GM21528 (cell line): ENCODE measurements around the gene TMEM47.

ENCODE experiments used
- ATAC-seq: cut with Tn5 transposase; IDR thresholded peaks from one replicate; pipeline ENCODE4 v1.9.1; 2021; ENCODE audit warnings: mild to moderate bottlenecking, moderate library complexity; ENCODE audit not compliant: unreplicated experiment, low FRiP score

The TMEM47 gene

GRCh38 chrX:34656842-34657725, at the start of gene TMEM47:
Gene TMEM47, minus strand, starts transcription at chrX:34657285. Its CDS starts 256 bp downstream, at chrX:34657029.
- no peak for ATAC-seq

DNA sequence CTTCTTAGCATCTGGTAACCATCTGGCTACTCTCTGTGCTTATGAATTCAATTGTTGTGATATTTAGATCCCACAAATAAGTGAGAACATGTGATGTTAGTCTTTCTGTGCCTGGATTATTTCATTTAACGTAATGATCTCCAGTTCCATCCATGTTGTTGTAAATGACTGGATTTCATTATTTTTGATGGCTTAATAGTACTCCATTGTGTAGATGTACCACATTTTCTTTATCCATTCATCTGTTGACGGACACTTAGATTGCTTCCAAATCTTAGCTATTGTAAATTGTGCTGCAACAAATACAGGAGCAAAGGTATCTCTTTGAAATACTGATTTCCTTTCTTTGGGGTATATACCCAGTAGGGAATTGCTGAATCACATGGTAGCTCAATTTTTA, 30.0 kb upstream of the TMEM47 start:
- ATAC-seq, result no peak

- no peak for ATAC-seq
These were observed 2.5 kb upstream of the TMEM47 start for GRCh38 chrX:34659575-34659974.

- no peak for ATAC-seq
These were observed 1.2 kb upstream of the TMEM47 start for GRCh38 chrX:34658326-34658725.

DNA sequence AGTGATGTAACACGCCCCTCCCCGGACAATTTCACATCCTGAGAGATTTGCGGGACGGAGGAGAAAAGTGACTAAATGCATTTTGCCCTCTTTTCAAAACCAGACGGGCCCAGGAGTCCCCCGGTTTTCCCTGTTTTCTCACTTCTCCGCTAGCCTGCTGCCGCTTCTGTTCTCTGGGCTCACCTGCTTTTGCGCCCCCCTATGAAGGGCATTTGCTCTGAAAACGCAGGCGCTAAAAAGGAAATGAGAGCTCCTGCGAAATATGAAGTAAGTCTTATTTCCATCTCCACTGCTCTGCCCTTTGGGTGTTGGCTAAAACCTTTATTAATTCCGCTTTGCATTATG, 613 bp upstream of the TMEM47 start:
- ATAC-seq, result no peak

DNA sequence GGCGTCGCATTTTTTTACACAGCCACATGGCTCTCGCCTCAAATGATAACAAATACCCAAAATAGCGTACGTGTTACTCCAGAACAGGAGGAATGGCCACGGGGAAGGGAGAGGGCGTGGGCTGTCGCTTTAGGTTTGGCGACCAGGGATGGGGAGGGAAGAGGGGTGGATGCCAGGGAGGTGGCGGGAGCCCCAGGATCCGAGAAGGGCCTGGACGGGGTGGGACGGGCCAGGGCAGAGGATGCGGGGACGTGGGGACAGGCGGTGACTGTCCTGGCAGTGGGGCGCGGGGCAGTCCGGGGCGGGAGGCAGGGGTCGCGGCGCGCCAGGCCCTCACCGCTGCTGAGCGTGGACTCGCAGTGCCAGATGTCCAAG, 631 bp downstream of the TMEM47 start:
- no peak for ATAC-seq

DNA sequence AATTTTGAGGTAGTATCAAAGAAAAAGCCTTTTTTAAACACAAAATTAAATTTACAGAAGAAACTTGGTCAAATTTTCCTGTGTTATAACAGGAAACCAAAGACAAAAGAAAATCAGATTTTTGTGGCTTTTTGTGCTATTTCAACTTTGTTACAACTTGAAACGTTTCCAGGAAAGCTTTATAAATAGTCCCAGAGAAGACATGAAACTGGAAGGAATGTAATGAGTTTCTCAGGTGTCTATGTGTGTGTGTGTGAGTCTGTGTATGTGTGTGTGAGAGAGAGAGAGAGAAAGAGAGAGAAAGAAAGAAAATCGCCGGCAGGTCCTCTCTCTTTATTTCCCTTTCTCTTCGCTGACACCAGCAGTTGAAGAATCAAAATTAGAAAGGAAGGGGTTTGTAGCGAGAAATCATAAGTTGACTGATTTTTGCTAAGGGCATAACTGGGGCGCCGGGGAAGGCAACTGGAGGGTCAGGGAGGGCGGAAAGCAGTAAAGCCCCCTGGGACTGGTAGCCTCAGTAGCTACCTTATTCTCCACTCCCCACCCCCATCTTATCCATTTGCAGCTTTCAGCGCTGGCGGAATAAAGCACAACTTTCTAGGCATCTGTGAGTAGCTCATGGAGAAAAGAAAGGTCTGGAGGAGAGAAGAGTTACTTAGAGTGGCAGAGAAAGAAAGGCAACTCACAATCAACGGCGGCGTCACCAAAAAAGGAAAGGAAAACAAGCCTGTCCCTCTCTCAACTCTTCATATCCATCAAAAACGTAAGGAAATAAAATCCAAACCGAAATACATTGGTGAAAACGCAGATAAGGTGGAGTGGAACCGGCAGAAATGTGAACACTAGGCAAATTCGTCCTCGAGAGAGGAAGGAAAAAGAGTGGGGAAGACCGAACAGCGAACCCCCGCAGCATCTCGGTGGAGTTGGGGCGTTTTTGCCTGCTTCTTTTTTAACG, 1.3 kb downstream of the TMEM47 start:
- ATAC-seq, result no peak

DNA sequence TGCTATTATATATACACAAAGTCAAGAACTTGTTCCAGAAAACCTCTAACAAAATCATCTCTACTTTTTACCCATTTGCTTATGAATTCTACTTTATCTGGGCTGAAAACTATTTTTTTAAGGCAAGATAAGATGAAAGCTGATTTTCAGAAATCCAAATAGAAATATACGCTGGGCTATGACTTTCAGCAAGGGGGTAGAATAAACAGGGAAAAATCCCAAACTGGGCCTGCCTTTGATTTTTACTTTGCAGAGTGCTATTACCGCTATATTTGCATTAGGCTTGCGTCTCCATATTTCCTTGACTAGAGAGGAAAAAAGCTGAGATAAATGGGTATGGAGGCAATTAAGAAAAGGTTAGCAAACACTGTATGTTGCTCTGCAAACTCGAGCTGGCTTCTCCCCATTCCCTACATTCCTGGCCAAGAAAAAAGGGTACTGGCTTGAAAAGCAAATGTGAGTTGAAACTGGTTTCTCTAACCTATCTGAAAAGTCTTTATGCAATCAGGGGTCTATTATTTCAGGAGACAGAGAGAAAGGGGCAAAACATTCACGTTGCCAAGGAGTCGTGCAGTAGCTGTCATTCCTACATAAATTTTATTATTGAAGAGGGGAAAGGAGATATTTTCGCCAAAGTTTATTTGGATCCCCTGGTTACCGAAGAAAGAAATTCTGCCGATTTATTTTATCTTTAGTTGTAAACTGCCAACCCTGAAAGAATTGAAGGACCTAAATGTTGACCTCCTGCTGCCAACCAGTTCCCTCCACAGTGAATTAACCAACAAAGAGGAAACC, 2.2 kb downstream of the TMEM47 start:
- ATAC-seq, result no peak

- ATAC-seq, result no peak
These were observed 3.3 kb downstream of the TMEM47 start for GRCh38 chrX:34653811-34654210.

- ATAC-seq, result no peak
These were observed 14.2 kb downstream of the TMEM47 start for GRCh38 chrX:34642849-34643248.

GRCh38 chrX:34638116-34638515, 19.0 kb downstream of the TMEM47 start:
- ATAC-seq, result no peak

DNA sequence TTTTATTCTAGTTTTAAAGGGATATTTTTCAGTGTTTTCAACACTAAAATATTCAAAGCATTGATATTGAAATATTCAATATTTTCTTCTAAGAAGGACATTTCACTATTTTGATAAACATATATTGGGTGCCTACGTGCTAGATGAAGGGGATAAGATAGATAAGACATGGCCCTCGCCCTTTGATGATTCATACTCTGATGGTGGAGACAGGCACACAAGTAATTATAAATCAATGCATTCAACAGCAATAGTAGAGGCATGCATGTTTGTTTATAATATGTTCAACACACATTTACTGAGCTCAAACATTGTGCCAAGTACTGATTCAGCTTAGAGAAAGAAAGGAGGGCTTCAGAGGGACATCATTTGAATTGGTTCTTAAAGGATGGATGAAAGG, 22.7 kb downstream of the TMEM47 start:
- ATAC-seq, result no peak

DNA sequence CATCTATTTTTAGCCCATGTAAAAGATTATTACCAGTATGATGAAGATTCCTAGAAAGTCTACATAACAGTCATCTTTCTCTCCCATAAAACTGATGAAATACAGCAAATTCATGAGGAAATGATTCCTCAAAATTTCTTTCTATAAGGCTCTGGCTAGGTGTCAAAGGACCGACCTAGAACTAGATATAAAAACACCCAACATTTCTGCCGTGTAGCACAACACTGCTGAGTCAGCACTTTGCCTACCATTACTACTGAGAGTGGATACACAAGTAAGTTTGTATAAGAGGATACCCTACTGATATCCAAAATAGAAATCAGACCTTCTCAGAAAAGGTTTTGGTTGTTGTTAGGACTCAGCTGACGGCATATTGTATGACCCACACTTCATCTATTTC, 24.7 kb downstream of the TMEM47 start:
- no peak for ATAC-seq

DNA sequence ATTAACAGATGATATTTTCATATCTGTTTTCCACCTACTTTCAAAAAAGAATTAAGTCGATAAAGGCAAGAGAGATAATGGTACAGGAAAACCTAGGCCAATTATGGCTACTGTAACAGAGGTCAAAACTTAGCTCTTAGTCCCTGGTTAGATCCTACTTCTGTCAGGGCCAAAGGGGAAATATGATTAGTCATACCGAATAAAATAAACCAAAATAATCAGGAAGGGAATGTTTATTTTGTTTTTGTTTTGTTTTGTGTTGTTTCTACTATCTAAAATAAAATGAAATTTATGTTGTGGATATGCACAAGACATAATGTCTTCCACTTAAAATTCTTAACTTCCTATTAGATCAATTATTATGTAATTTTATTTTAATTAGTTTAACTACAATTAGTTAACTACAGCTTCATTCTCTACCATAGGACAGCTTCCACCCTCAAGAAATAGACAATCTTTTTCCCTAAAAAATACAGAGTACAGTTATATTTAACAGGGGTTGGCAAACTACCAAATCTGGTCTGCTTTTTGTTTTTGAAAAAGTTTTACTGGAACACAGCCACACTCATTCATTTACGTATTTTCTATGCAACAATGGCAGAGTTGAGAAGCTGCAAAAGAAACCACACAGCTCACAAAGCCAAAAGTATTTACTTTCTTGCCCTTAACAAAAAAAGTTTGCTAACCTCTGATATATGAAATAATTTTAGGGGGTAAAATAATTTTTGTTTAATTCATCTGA, 25.4 kb downstream of the TMEM47 start:
- no peak for ATAC-seq

GRCh38 chrX:34629572-34629971, 27.5 kb downstream of the TMEM47 start:
- no peak for ATAC-seq

- no peak for ATAC-seq
These were observed 32.7 kb downstream of the TMEM47 start for GRCh38 chrX:34624416-34624815.

GRCh38 chrX:34619920-34620319, 37.2 kb downstream of the TMEM47 start:
- ATAC-seq, result no peak

DNA sequence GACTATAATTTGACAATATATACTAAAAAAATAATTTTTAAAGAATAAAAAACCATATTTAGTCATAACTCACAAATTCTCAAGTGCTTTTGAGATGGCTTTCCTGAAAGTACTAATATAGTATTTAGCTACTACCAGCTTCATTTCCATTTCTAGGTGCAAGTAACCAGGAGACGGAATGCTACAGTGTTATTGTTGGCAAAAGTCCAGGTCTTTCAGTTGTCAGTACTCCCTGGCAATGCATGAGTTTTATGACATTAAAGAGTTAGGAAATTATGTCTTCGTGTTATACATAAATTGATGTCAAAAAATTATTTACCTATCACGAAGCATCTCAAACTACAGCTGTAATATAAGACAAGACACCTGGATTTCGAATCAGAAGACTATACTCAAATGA, 45.0 kb downstream of the TMEM47 start:
- no peak for ATAC-seq

DNA sequence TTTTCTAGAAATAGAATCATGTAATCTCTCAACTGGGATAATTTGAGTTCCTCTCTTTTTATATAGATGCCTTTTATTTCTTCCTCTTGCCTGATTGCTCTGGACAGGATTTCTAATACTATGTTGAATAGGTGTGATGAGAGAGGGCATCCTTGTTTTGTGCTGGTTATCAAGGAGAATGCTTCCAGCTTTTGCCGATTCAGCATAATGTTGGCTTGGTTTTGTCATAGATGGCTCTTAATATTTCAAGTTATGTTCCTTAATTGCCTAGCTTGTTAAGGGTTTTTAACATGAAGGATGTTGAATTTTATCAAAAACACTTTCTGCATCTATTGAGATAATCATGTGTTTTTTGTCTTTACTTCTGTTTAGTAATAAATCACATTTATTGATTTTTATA, 58.7 kb downstream of the TMEM47 start:
- ATAC-seq, result no peak

DNA sequence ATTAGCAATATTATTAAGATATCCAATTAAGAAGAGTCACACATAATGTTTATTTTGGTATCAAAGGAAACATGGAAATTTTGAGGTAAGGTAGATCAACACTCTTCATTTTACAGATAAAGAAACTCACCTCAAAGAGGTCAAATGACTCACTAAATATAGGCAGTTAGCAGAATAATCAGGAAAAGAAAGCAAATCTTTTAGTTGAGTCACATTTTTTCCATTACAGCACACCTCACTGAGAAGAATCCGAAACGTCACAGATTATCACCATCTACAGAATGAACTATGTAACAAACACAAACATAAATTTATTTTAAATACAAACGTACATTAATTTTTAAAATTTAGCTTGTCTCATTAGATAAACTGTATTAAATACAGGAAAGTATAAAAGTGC, 70.1 kb downstream of the TMEM47 start:
- no peak for ATAC-seq
